HEK293T (cell line): ENCODE results near the gene DIP2A.

Experiments used
- ARNT ChIP-seq: fragments of 450-650 bp; IDR thresholded peaks from 2 replicates; pipeline ENCODE4 v1.6.1; 2017; ENCODE audit warnings: mild to moderate bottlenecking
- BHLHE40 ChIP-seq: fragments of 450-650 bp; IDR thresholded peaks from 2 replicates; pipeline ENCODE4 v1.6.1; 2016; ENCODE audit warnings: mild to moderate bottlenecking, moderate library complexity, borderline replicate concordance
- CTBP1 ChIP-seq: fragments of 450-650 bp; IDR thresholded peaks from 2 replicates; pipeline ENCODE4 v1.6.1; 2016; ENCODE audit warnings: borderline replicate concordance
- FOXK2 ChIP-seq: fragments of 450-650 bp; IDR thresholded peaks from 2 replicates; pipeline ENCODE4 v1.6.1; 2016; ENCODE audit warnings: mild to moderate bottlenecking
- FOXM1 ChIP-seq: fragments of 450-650 bp; IDR thresholded peaks from 2 replicates; pipeline ENCODE4 v1.6.1; 2017; ENCODE audit warnings: mild to moderate bottlenecking, borderline replicate concordance
- HDGF ChIP-seq: fragments of 450-650 bp; IDR thresholded peaks from 2 replicates; pipeline ENCODE4 v1.6.1; 2017; ENCODE audit warnings: antibody characterized with exemption, borderline replicate concordance
- L3MBTL2 ChIP-seq: fragments of 450-650 bp; conservative IDR thresholded peaks from 2 replicates; pipeline ENCODE4 v1.6.1; 2016; ENCODE audit warnings: mild to moderate bottlenecking
- LEF1 ChIP-seq: fragments of 450-650 bp; IDR thresholded peaks from 2 replicates; pipeline ENCODE4 v1.6.1; 2017; ENCODE audit warnings: mild to moderate bottlenecking, borderline replicate concordance
- NFRKB ChIP-seq: fragments of 450-650 bp; IDR thresholded peaks from 2 replicates; pipeline ENCODE4 v1.6.1; 2016; ENCODE audit warnings: mild to moderate bottlenecking, moderate library complexity
- SUZ12 ChIP-seq: fragments of 450-650 bp; IDR thresholded peaks from 2 replicates; pipeline ENCODE4 v1.6.1; 2016; ENCODE audit warnings: mild to moderate bottlenecking
- TARDBP ChIP-seq: fragments of 450-650 bp; IDR thresholded peaks from 2 replicates; pipeline ENCODE4 v1.6.1; 2016
- ZNF384 ChIP-seq: fragments of 450-650 bp; IDR thresholded peaks from 2 replicates; pipeline ENCODE4 v1.6.1; 2016

GRCh38 chr21:46489800-46490199, 31.1 kb downstream of the DIP2A start:
- TF ChIP-seq TARDBP (no peak), BHLHE40 (no peak), ZNF384 (no peak), SUZ12 (no peak), CTBP1 (no peak), L3MBTL2 (no peak), ARNT (no peak), HDGF (no peak), NFRKB (no peak), FOXK2 (no peak), FOXM1 (no peak), LEF1 (no peak)
